OCI-LY7 (cell line): ENCODE measurements around the gene ZNF519. TPM values are rescaled to one million over a fixed set of nuclear protein-coding genes. Genes with fewer than 3 reads are reported as not detected.

Source experiments
- BruUV-seq: library from RNA; stranded (reverse); fragments of 400-500 nt; replicated peaks from 2 replicates; lab custom pipeline; 2021; lab: Mats Ljungman, UMichigan
- CTCF ChIA-PET: fragments of 300-600 bp; sonication (Branson Sonifier 250); formaldehyde crosslinking; loops from one replicate; lab custom pipeline; 2022; ENCODE audit warnings: antibody characterized with exemption; ENCODE audit not compliant: unreplicated experiment; lab: Charles Lee
- POLR2A ChIA-PET: fragments of 300-600 bp; sonication (Branson Sonifier 250); formaldehyde crosslinking; loops from one replicate; lab custom pipeline; 2022; ENCODE audit warnings: antibody characterized with exemption; lab: Charles Lee
- DNase-seq: peaks from one replicate; pipeline ENCODE4 v3.0.0-alpha.2; 2015; ENCODE audit warnings: low spot score
- H2AFZ ChIP-seq: fragments of 200-600 bp; sonication (generic), shearing (Covaris generic); 2 replicates; pipeline ENCODE4 v1.6.1; 2014; ENCODE audit warnings: mild to moderate bottlenecking, antibody characterized with exemption, low read length, moderate library complexity
- H3K27ac ChIP-seq: fragments of 200-600 bp; sonication (generic); 2 replicates; pipeline ENCODE4 v1.5.1; 2014; ENCODE audit warnings: mixed run types, low read depth, mild to moderate bottlenecking, moderate library complexity, low read length, inconsistent platforms; ENCODE audit not compliant: poor library complexity, severe bottlenecking
- H3K36me3 ChIP-seq: fragments of 200-600 bp; sonication (generic); 2 replicates; pipeline ENCODE4 v1.6.1; 2014; ENCODE audit warnings: mild to moderate bottlenecking, antibody characterized with exemption, low read length, moderate library complexity, mixed read lengths; ENCODE audit not compliant: insufficient read depth
- H3K4me1 ChIP-seq: fragments of 200-600 bp; sonication (generic); 2 replicates; pipeline ENCODE4 v1.5.1; 2014; ENCODE audit warnings: mild to moderate bottlenecking, low read length; ENCODE audit not compliant: insufficient read depth, poor library complexity, severe bottlenecking
- H3K4me2 ChIP-seq: fragments of 200-600 bp; sonication (generic); 2 replicates; pipeline ENCODE4 v1.6.1; 2014; ENCODE audit warnings: mild to moderate bottlenecking, low read length
- H3K4me3 ChIP-seq: fragments of 200-600 bp; sonication (generic); 2 replicates; pipeline ENCODE4 v1.5.1; 2014; ENCODE audit warnings: mild to moderate bottlenecking, low read depth, low read length; ENCODE audit not compliant: poor library complexity, severe bottlenecking
- H3K79me2 ChIP-seq: fragments of 200-600 bp; sonication (generic); 2 replicates; pipeline ENCODE4 v1.6.1; 2016; ENCODE audit warnings: low read depth, mild to moderate bottlenecking, low read length, moderate library complexity, mixed read lengths; ENCODE audit not compliant: insufficient read depth
- H3K9me2 ChIP-seq: fragments of 200-600 bp; sonication (generic); 2 replicates; pipeline ENCODE4 v1.6.1; 2016; ENCODE audit warnings: mild to moderate bottlenecking, low read length, mixed read lengths; ENCODE audit not compliant: insufficient read depth
- H3K9me3 ChIP-seq: fragments of 200-600 bp; sonication (generic); 2 replicates; pipeline ENCODE4 v1.6.1; 2014; ENCODE audit warnings: mild to moderate bottlenecking, mixed run types, low read length, mixed read lengths
- H4K20me1 ChIP-seq: fragments of 200-600 bp; sonication (generic); 2 replicates; pipeline ENCODE4 v1.6.1; 2014; ENCODE audit warnings: mild to moderate bottlenecking, antibody characterized with exemption, low read length, moderate library complexity, mixed read lengths; ENCODE audit not compliant: insufficient read depth
- CTCF ChIP-seq: fragments of 200-600 bp; sonication (generic); conservative IDR thresholded peaks from 2 replicates; pipeline ENCODE4 v1.5.1; 2014; ENCODE audit warnings: mild to moderate bottlenecking, antibody characterized with exemption, low read length, moderate library complexity, mixed read lengths
- EZH2phosphoT487 ChIP-seq: fragments of 200-600 bp; sonication (generic); IDR thresholded peaks from 2 replicates; pipeline ENCODE4 v1.6.1; 2018; ENCODE audit warnings: low read depth, borderline replicate concordance, mild to moderate bottlenecking, mixed run types, antibody characterized with exemption, low read length, moderate library complexity, mixed read lengths
- intact Hi-C: fragments of 100-400 bp; cut with micrococcal nuclease; formaldehyde crosslinking; loops from one replicate; pipeline ENCODE4 v1.10.0; 2022; ENCODE audit not compliant: unreplicated experiment
- total RNA-seq, 2 experiments: library from RNA; depleted of rRNA in 1 of 2; stranded (reverse); fragments of >200 nt in 1 of 2; shearing (Covaris generic) in 1 of 2; gene quantifications; 2 replicates each; pipeline ENCODE4 v1.2.3, GENCODE V29; 2014 to 2022

ZNF519 gene
- total RNA-seq, 2 experiments from 2014 or later: 52.7 to 57.6 TPM

GRCh38 chr18:14093307-14093915, 38.8 kb downstream of the ZNF519 start:
- Histone ChIP-seq H2AFZ (no peak overlapping the region), H3K27ac (no peak overlapping the region), H3K9me2 (no peaks in the 10 kb centered on the region), H3K79me2 (no peaks in the 10 kb centered on the region), H3K36me3 (peaks cover 11% of the 10 kb centered on the region; the same call in 1 of the 2 replicates), H3K4me2 (no peak overlapping the region), H3K9me3 (no peaks in the 10 kb centered on the region), H3K4me3 (no peak overlapping the region), H3K4me1 (peaks cover 6% of the 10 kb centered on the region), H4K20me1 (0 out of 2 replicates have a peak, but pooled peaks cover 4% of the 10 kb centered on the region)
- DNase-seq: peak; percentile 2
- POLR2A ChIA-PET: no interaction called here
- CTCF ChIA-PET: no interaction called here
- intact Hi-C loops: no loop called here
- no TSS peak for BruUV-seq
- TF ChIP-seq EZH2phosphoT487 (no peak), CTCF (no peak)

- ChIA-PET POLR2A (no interaction called here), CTCF (interaction anchor here (0.6 kb wide), 1 partner anchor 280 kb away, joined by 3 read pairs; no protein-coding TSS in a partner anchor)
- Histone ChIP-seq H2AFZ (no peak overlapping the region), H3K36me3 (peaks cover 11% of the 10 kb centered on the region; the same call in 1 of the 2 replicates), H3K9me2 (no peaks in the 10 kb centered on the region), H3K4me1 (peaks cover 6% of the 10 kb centered on the region), H3K4me2 (no peak overlapping the region), H3K9me3 (no peaks in the 10 kb centered on the region), H4K20me1 (0 out of 2 replicates have a peak, but pooled peaks cover 4% of the 10 kb centered on the region), H3K4me3 (no peak overlapping the region), H3K79me2 (no peaks in the 10 kb centered on the region), H3K27ac (no peak overlapping the region)
- TF ChIP-seq CTCF: no peak
- TF ChIP-seq EZH2phosphoT487: no peak
- DNase-seq: no peak
- intact Hi-C loops: no loop called here
- no TSS peak for BruUV-seq
Measured at GRCh38 chr18:14092625-14093306, 39.5 kb downstream of the ZNF519 start.

- DNase-seq: no peak
- 0 out of 2 replicates have a peak, but pooled peaks cover 4% of the 10 kb centered on the region for H4K20me1 ChIP-seq
- ChIA-PET POLR2A (no interaction called here), CTCF (no interaction called here)
- peaks cover 6% of the 10 kb centered on the region for H3K4me1 ChIP-seq
- no peaks in the 10 kb centered on the region for H3K36me3 ChIP-seq
- H3K4me2 ChIP-seq: no peak overlapping the region
- H3K4me3 ChIP-seq: no peak overlapping the region
- intact Hi-C loops: loop anchor here (10.0 kb wide), 1 partner anchor 165 kb away; no protein-coding TSS in a partner anchor
- TF ChIP-seq EZH2phosphoT487 (no peak), CTCF (no peak)
- BruUV-seq: no TSS peak
- no peaks in the 10 kb centered on the region for H3K9me3 ChIP-seq
- H3K9me2 ChIP-seq: no peaks in the 10 kb centered on the region
- H3K79me2 ChIP-seq: no peaks in the 10 kb centered on the region
- no peak overlapping the region for H2AFZ ChIP-seq
- H3K27ac ChIP-seq: no peak overlapping the region
Measured at GRCh38 chr18:14089781-14090180, 42.5 kb downstream of the ZNF519 start.
